Hepatocyte (in vitro differentiated cells): Measurements from ENCODE around the gene UBE2S. TPM values are rescaled to one million over a fixed set of nuclear protein-coding genes. Genes with fewer than 3 reads are reported as not detected.

Source experiments
- DNase-seq: peaks from one replicate; pipeline ENCODE4 v3.0.0-alpha.2; 2016; ENCODE audit warnings: low spot score
- H2AFZ ChIP-seq: fragments of 200-600 bp; sonication (generic); 2 replicates; pipeline ENCODE4 v1.6.0; 2016; ENCODE audit warnings: antibody characterized with exemption, mild to moderate bottlenecking
- H3K27ac ChIP-seq: fragments of 200-600 bp; sonication (generic); 2 replicates; pipeline ENCODE4 v1.5.1; 2016; ENCODE audit warnings: mild to moderate bottlenecking
- H3K27me3 ChIP-seq: fragments of 200-600 bp; sonication (generic); 2 replicates; pipeline ENCODE4 v1.6.1; 2016
- H3K36me3 ChIP-seq: fragments of 200-600 bp; sonication (generic); replicated peaks from 2 replicates; pipeline ENCODE4 v1.5.1; 2016; ENCODE audit warnings: low read depth; ENCODE audit not compliant: insufficient read depth
- H3K4me1 ChIP-seq: fragments of 200-600 bp; sonication (generic); 2 replicates; pipeline ENCODE4 v1.5.1; 2016; ENCODE audit warnings: mild to moderate bottlenecking, moderate library complexity; ENCODE audit not compliant: insufficient read depth
- H3K4me2 ChIP-seq: fragments of 200-600 bp; sonication (generic); 2 replicates; pipeline ENCODE4 v1.6.0; 2016
- H3K4me3 ChIP-seq: fragments of 200-600 bp; sonication (generic); 2 replicates; pipeline ENCODE4 v1.5.1; 2016; ENCODE audit warnings: mild to moderate bottlenecking
- H3K79me2 ChIP-seq: fragments of 200-600 bp; sonication (generic); 2 replicates; pipeline ENCODE4 v1.6.0; 2017; ENCODE audit warnings: mild to moderate bottlenecking
- H3K9me2 ChIP-seq: fragments of 200-600 bp; sonication (generic); replicated peaks from 2 replicates; pipeline ENCODE4 v1.6.0; 2017; ENCODE audit warnings: mild to moderate bottlenecking; ENCODE audit not compliant: insufficient read depth
- H3K9me3 ChIP-seq: fragments of 200-600 bp; sonication (generic); 2 replicates; pipeline ENCODE4 v1.5.1; 2016; ENCODE audit warnings: low read depth, mild to moderate bottlenecking
- H4K20me1 ChIP-seq: fragments of 200-600 bp; sonication (generic); 2 replicates; pipeline ENCODE4 v1.6.0; 2016; ENCODE audit warnings: mild to moderate bottlenecking; ENCODE audit not compliant: insufficient read depth, poor library complexity, severe bottlenecking
- CTCF ChIP-seq: fragments of 200-600 bp; sonication (generic); IDR thresholded peaks from 2 replicates; pipeline ENCODE4 v1.5.1; 2016; ENCODE audit warnings: antibody characterized with exemption, mild to moderate bottlenecking; ENCODE audit not compliant: poor library complexity
- EZH2 ChIP-seq: fragments of 200-600 bp; sonication (generic); IDR thresholded peaks from 2 replicates; pipeline ENCODE4 v1.6.1; 2016; ENCODE audit warnings: antibody characterized with exemption, mild to moderate bottlenecking, borderline replicate concordance
- EZH2phosphoT487 ChIP-seq: fragments of 200-600 bp; sonication (generic); IDR thresholded peaks from one replicate; pipeline ENCODE4 v1.6.1; 2018; ENCODE audit warnings: antibody characterized with exemption, mild to moderate bottlenecking, low read depth, moderate library complexity; ENCODE audit not compliant: unreplicated experiment, severe bottlenecking
- WGBS: methylation state at CpG from one replicate; pipeline ENCODE4 v1.1.6; 2016; ENCODE audit warnings: low lambda C conversion rate; ENCODE audit errors: missing lambda C conversion rate; 5-methylcytosine and 5-hydroxymethylcytosine counted together
- polyA plus RNA-seq: library from polyadenylated mRNA; unstranded; fragments of >200 nt; fragmentation: Nextera tagmentation; extraction: Ambion mirVana; gene quantifications from 2 replicates; pipeline ENCODE4 v1.2.1, GENCODE V29; 2016
- total RNA-seq: library from RNA; depleted of rRNA; stranded (reverse); fragments of >200 nt; gene quantifications from 2 replicates; pipeline ENCODE4 v1.2.3, GENCODE V29; 2014

UBE2S gene
- total and polyA plus RNA-seq, 2 experiments from 2014 or later: 20.4 to 105 TPM

GRCh38 chr19:55373993-55374757, 33.4 kb downstream of the UBE2S start:
- peaks cover 41% of the 10 kb centered on the region for H3K27me3 ChIP-seq
- no peaks in the 10 kb centered on the region for H4K20me1 ChIP-seq
- peak overlapping the region; percentile 62 for H3K4me2 ChIP-seq
- H3K36me3 ChIP-seq: no peaks in the 10 kb centered on the region
- H3K9me3 ChIP-seq: no peaks in the 10 kb centered on the region
- no peaks in the 10 kb centered on the region for H3K79me2 ChIP-seq
- DNase-seq: no peak
- H2AFZ ChIP-seq: no peak overlapping the region
- H3K4me1 ChIP-seq: peaks cover 40% of the 10 kb centered on the region
- H3K27ac ChIP-seq: peak overlapping the region; percentile 37
- no peaks in the 10 kb centered on the region for H3K9me2 ChIP-seq
- no peak overlapping the region for H3K4me3 ChIP-seq
- TF ChIP-seq EZH2: peak; percentile 59
- TF ChIP-seq CTCF: no peak
- TF ChIP-seq EZH2phosphoT487: no peak
- 12% methylated on average over 21 of the region's 31 CpGs for WGBS

- H3K27me3 ChIP-seq: peaks cover 48% of the 10 kb centered on the region
- peak overlapping the region; percentile 37 for H3K27ac ChIP-seq
- no peaks in the 10 kb centered on the region for H4K20me1 ChIP-seq
- peak overlapping the region; percentile 62 for H3K4me2 ChIP-seq
- H2AFZ ChIP-seq: no peak overlapping the region
- no peak overlapping the region for H3K4me3 ChIP-seq
- 57% methylated on average over 7 of the region's 9 CpGs for WGBS
- H3K36me3 ChIP-seq: no peaks in the 10 kb centered on the region
- TF ChIP-seq CTCF: no peak
- no peak for TF ChIP-seq EZH2phosphoT487
- TF ChIP-seq EZH2: no peak
- no peaks in the 10 kb centered on the region for H3K79me2 ChIP-seq
- H3K9me3 ChIP-seq: no peaks in the 10 kb centered on the region
- H3K9me2 ChIP-seq: no peaks in the 10 kb centered on the region
- DNase-seq: no peak
- peaks cover 43% of the 10 kb centered on the region for H3K4me1 ChIP-seq
Measured at GRCh38 chr19:55373306-55373992, 34.1 kb downstream of the UBE2S start.

GRCh38 chr19:55372316-55373081, 35.1 kb downstream of the UBE2S start:
- H3K36me3 ChIP-seq: no peaks in the 10 kb centered on the region
- H3K4me1 ChIP-seq: peaks cover 37% of the 10 kb centered on the region
- H3K27me3 ChIP-seq: peaks cover 51% of the 10 kb centered on the region
- TF ChIP-seq EZH2 (no peak), EZH2phosphoT487 (no peak), CTCF (no peak)
- H4K20me1 ChIP-seq: no peaks in the 10 kb centered on the region
- no peak overlapping the region for H3K27ac ChIP-seq
- no peaks in the 10 kb centered on the region for H3K9me3 ChIP-seq
- peak; percentile 56 for DNase-seq
- H2AFZ ChIP-seq: no peak overlapping the region
- peak overlapping the region; percentile 20 for H3K4me2 ChIP-seq
- no peaks in the 10 kb centered on the region for H3K9me2 ChIP-seq
- no peaks in the 10 kb centered on the region for H3K79me2 ChIP-seq
- 54% methylated on average over 18 of the region's 24 CpGs for WGBS
- H3K4me3 ChIP-seq: no peak overlapping the region
